ENCODE measurements around the gene EBLN1. TPM values are rescaled to one million over a fixed set of nuclear protein-coding genes. Genes with fewer than 3 reads are reported as not detected.

The EBLN1 gene
- total and polyA plus RNA-seq, 4 donors: not detected

- no peak overlapping the region for H3K4me3 ChIP-seq (ENCODE audit: low read depth in 1 of 3, low read length in 3 of 3)
- H3K9ac ChIP-seq (ENCODE audit: low read depth in 1 of 2, low read length in 2 of 2): no peak overlapping the region
- H3K4me1 ChIP-seq (ENCODE audit: control insufficient read depth in 4 of 4, insufficient read depth in 4 of 4, low read length in 3 of 4): no peaks in the 10 kb centered on the region
- DNase-seq (ENCODE audit: low spot score): no peak
- H3K27me3 ChIP-seq (ENCODE audit: control insufficient read depth in 4 of 4, insufficient read depth in 4 of 4, low read length in 3 of 4): no peaks in the 10 kb centered on the region
- no peak for TF ChIP-seq REST (IDR thresholded peaks at IDR 0.05)
- TF ChIP-seq JUND (IDR thresholded peaks at IDR 0.05): no peak
- TF ChIP-seq YY1 (IDR thresholded peaks at IDR 0.05): no peak
- TF ChIP-seq NR2F2 (IDR thresholded peaks at IDR 0.05): no peak
- TF ChIP-seq SP1 (IDR thresholded peaks at IDR 0.05): no peak
- TF ChIP-seq MAX (IDR thresholded peaks at IDR 0.05): no peak
- no peak for TF ChIP-seq FOXA2 (IDR thresholded peaks at IDR 0.05)
- no peak for TF ChIP-seq HNF4A (conservative IDR thresholded peaks at IDR 0.05)
- no peak for TF ChIP-seq TAF1 (conservative IDR thresholded peaks at IDR 0.05)
- TF ChIP-seq ZBTB33 (IDR thresholded peaks at IDR 0.05): no peak
- no peak for TF ChIP-seq FOXA1 (IDR thresholded peaks at IDR 0.05)
- no peak for TF ChIP-seq RAD21 (IDR thresholded peaks at IDR 0.05)
- no peak for TF ChIP-seq ATF3 (IDR thresholded peaks at IDR 0.05)
- no peak for TF ChIP-seq GABPA (IDR thresholded peaks at IDR 0.05 in 1 of 2, conservative IDR thresholded peaks at IDR 0.05 in 1 of 2)
- no peak for TF ChIP-seq CTCF (IDR thresholded peaks at IDR 0.05; ENCODE audit: low read depth, low read length, missing input control)
- no peak for TF ChIP-seq EGR1 (IDR thresholded peaks at IDR 0.05; ENCODE audit: low read depth in 2 of 2)
- H3K27ac ChIP-seq (ENCODE audit: low read depth in 1 of 2, low read length in 2 of 2): no peak overlapping the region
- H3K9me3 ChIP-seq (ENCODE audit: control insufficient read depth in 4 of 4, low read length in 3 of 4): no peaks in the 10 kb centered on the region
- no peaks in the 10 kb centered on the region for H3K36me3 ChIP-seq (ENCODE audit: control insufficient read depth in 4 of 4, insufficient read depth in 3 of 4, low read depth in 1 of 4, low read length in 3 of 4)
- WGBS: 83% methylated on average over 5 of the region's 5 CpGs
These were observed 4.7 kb upstream of the EBLN1 start for GRCh38 chr10:22222236-22223190.
